Measurements from ENCODE around the gene ATXN2.

The ATXN2 gene

DNA sequence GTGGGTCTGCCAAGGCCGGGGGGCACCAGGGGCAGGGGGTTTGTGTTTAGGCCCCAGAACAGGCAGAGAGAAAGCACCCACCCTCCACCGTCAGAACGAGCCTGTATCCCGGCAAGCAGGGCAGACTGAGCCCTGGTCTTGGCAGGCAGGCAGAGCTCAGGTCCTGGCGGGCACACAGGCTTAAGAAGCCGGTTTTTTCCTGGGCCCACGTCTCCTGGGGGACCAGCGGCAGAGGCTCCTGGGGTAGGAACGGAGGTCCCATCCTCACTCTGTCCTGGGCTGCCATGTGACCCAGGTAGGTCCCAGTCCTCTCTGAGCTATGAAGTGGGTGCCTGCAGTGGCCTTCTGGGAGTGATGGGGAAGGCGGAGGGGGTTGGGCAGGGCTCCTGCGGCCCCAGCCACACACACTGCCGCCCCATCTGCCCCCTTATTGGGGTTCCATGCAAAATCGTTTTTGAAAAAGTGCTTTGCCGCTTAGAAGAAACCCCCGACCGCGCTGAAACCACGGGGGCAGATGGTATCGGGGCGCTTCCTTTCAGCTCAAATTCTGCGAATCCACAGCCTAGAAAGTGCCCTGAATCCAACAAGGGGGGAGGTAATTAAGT is 169.2 kb downstream of the ATXN2 start:
- no peak for DNase-seq (ENCODE audit: extremely low read depth, low read depth)
- TF ChIP-seq, protein P1, sequence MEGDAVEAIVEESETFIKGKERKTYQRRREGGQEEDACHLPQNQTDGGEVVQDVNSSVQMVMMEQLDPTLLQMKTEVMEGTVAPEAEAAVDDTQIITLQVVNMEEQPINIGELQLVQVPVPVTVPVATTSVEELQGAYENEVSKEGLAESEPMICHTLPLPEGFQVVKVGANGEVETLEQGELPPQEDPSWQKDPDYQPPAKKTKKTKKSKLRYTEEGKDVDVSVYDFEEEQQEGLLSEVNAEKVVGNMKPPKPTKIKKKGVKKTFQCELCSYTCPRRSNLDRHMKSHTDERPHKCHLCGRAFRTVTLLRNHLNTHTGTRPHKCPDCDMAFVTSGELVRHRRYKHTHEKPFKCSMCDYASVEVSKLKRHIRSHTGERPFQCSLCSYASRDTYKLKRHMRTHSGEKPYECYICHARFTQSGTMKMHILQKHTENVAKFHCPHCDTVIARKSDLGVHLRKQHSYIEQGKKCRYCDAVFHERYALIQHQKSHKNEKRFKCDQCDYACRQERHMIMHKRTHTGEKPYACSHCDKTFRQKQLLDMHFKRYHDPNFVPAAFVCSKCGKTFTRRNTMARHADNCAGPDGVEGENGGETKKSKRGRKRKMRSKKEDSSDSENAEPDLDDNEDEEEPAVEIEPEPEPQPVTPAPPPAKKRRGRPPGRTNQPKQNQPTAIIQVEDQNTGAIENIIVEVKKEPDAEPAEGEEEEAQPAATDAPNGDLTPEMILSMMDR (IDR thresholded peaks at IDR 0.05; ENCODE audit: low read depth, low read length): no peak

DNA sequence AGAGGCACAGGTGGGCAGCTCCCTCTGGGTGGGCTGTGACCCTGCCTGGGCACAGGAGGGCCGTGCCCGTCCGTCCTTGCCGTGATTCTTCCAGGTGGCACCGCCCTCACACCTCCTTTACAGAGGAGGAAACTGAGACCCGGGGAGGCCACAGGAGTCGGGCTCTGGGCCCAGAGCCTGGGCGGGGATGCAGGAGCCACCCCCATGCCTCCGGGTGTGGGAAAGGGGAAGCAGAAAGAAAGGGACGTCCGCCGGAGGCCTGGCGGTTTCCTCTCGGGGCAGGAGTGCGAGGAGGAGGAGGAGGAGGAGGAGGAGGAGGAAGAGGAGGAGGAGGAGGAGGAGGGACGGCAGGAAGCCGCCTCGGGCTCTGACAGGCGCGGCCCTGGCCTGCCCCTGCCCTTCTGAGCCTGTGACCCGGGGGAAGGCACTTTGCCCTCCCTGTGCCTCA is 170.4 kb downstream of the ATXN2 start:
- TF ChIP-seq, protein P1 (IDR thresholded peaks at IDR 0.05; ENCODE audit: low read depth, low read length): no peak
- DNase-seq (ENCODE audit: extremely low read depth, low read depth): no peak

DNA sequence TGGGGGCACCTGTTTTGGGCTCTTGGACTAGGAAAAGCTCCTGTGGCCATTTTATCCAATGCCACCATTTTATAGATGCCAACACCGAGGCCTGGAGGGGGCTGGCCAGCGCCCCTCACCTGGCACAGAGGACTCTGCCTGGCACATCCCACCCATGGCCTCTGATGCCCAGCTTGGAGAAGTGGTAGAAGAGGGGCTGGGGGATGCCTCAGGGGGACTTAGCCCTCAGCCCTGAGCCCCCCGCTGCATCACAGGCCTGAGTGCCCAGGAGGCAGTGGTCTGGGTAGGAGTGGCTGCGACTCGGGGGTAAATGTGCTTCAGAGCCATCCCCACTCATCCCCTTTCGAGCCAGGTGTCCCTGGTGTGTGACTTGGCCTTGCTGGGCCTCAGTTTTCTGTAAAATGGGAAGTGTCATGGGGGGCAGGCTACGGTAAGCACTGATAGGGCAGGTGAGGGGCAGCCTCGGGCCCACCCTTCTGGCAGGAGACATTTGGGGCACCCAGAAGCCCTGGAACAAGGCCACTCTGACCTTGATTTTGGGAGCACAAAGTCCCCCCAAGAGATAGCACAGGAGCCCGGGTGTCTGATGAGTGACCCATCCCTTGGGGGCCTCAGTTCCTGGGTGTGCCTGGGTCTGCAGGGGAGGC is 170.9 kb downstream of the ATXN2 start:
- TF ChIP-seq, protein P1 (IDR thresholded peaks at IDR 0.05; ENCODE audit: low read depth, low read length): no peak
- no peak for DNase-seq (ENCODE audit: extremely low read depth, low read depth)

DNA sequence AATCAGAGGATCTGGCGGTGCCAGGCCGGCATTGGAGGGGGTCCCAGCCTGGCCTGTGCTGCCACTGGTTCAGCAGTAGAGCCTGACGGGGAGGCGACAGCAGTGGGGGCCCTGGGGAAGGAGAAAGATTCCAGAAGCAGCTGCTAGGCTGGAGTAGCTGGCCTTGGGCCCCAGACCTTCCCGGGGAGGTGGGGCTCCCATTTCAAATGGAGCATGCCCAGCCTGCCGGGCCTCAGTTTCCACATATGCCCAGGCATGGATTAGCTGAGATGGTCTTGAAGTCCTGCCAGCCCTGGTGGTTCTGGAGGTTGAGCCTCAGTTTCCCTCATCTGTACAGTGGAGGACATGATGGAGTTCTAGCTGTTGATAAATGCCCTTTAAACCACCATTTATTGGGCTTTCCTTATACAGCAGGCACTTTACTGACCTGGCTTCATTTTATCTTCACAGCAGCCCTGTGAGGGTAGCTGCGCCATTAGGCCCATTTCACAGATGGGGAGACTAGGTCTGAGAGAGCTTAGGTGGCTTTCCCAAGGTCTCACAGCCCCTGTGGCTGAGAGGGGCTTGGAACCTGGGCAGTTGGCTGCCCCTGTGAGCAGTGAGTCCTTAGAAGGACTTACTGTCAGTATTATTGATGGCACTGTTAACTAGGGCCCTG is 171.6 kb downstream of the ATXN2 start:
- TF ChIP-seq, protein P1 (IDR thresholded peaks at IDR 0.05; ENCODE audit: low read depth, low read length): no peak
- DNase-seq (ENCODE audit: extremely low read depth, low read depth): no peak

DNA sequence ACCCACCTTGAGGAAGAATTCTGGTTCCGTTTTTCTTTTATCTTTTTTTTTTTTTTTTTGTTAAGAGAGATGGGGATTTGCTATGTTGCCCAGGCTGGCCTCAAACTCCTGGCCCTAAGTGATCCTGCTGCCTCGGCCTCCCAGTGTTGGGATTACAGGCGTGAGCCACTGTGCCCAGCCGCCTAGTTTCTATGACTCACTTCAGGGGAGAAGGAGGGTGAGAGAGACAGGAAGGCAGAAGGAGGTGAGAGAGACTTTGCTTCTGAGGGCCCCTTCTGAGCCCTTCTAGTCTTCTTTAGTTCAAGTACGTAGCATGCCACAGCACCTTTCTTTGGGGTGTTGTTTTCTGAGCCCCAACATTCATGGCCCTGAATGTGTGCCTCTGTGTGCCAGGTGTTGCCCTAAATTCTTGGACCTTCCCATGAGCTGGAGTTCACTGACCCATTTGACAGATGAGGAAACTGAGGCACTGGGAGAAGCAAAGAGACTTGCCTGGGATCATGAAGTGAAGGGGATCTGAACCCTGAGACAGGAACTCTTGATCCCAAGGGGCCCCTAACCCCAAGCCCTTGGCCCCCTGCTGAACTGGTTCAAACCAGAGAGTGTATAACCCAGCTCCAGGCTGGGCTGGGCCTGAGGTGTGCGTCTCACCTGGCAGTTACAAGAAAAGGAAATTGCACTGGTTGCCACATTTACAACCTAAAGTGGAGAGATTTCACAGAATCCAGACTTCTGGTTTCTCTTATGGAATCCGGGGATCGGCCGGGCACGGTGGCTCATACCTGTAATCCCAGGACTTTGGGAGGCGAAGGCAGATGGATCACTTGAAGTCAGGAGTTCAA is 172.6 kb downstream of the ATXN2 start:
- no peak for DNase-seq (ENCODE audit: extremely low read depth, low read depth)
- TF ChIP-seq, protein P1 (IDR thresholded peaks at IDR 0.05; ENCODE audit: low read depth, low read length): no peak

DNA sequence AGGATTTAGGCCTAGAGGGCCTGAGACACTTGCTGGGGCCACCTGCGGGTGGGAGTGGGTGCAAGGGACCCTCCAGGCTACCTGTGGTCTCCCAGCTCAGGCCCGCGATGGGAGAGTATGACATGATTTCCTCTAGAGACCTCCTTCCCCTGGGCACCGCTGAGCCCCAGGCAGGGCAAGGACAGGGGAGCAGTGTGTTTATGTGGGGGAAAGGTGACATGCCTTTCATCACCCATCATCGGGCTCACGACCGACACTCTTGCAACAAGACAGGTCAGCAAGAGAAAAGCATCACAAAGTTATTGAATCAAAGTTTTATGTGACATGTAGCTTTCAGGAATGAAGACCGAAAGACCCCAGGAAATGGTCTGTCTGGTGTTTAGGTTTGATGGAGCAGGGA is 173.5 kb downstream of the ATXN2 start:
- DNase-seq (ENCODE audit: extremely low read depth, low read depth): no peak

More for the DNA sequence above, 173.5 kb downstream of the ATXN2 start:
- TF ChIP-seq, protein P1 (IDR thresholded peaks at IDR 0.05; ENCODE audit: low read depth, low read length): no peak
